Small intestine (tissue), 4 donors: ENCODE data around the gene CBLN1. TPM values are rescaled to one million over a fixed set of nuclear protein-coding genes. Genes with fewer than 3 reads are reported as not detected.

Experiments used
- polyA plus RNA-seq, 4 donors: library from polyadenylated mRNA; stranded (reverse) in 3 of 4; unstranded in 1 of 4; fragments of 200-250 nt in 3 of 4; fragments of 120-200 nt in 1 of 4; gene quantifications; one replicate each; pipeline versions ENCODE4 v1.2.1 to v1.2.3, GENCODE V29; 2013
- donor health status: healthy with polysubstance abuse.
- donor health status: Bipolar disorder and iron deficiency.
- donor health status: healthy.

The CBLN1 gene
- polyA plus RNA-seq, 4 donors, result 0.27 to 2.1 (median 0.66) TPM; not detected in 1

Other genes with a start within 250 kb of the CBLN1 start
- not detected for gene C16orf78, start 92.0 kb upstream of the CBLN1 start, polyA plus RNA-seq